A549 (cell line): ENCODE measurements around the gene UMOD. TPM values are rescaled to one million over a fixed set of nuclear protein-coding genes. Genes with fewer than 3 reads are reported as not detected.

Experiments
- ATAC-seq, 2 experiments: fragments of 200-7000 bp in 1 of 2; fragments of >200 bp in 1 of 2; cut with Nextera tagmentation in 1 of 2; cut with Tn5 transposase in 1 of 2; 3 replicates each; pipeline versions ENCODE4 v1.8.0 to v1.9.1; 2018 to 2020; ENCODE audit warnings: mild to moderate bottlenecking in 1 of 2, moderate library complexity in 1 of 2
- CTCF ChIA-PET: fragments of 300-600 bp; sonication (Branson Sonifier 250); formaldehyde crosslinking; extraction: SDS; loops from one replicate; lab custom pipeline; 2021; ENCODE audit warnings: antibody characterized with exemption, inconsistent platforms; lab: Yijun Ruan, JAX
- POLR2A ChIA-PET: fragments of 350-600 bp; formaldehyde crosslinking; extraction: SDS; loops from one replicate; lab custom pipeline; 2021; ENCODE audit warnings: antibody characterized with exemption, inconsistent platforms; lab: Yijun Ruan, JAX
- DNase-seq, 2 experiments: peaks; one replicate each; pipeline versions ENCODE4 v3.0.0 to v3.0.0-alpha.2; 2011 to 2016; ENCODE audit warnings: low read depth in 1 of 2, low spot score in 1 of 2
- FAIRE-seq: peaks from 2 replicates; lab custom pipeline; 2011; peaks lifted over from hg19 to GRCh38; lab: Jason Lieb, UNC
- H3K27ac ChIP-seq, 2 experiments: fragments of >200 bp; sonication (Bioruptor Twin); formaldehyde crosslinking; 3 replicates each; pipeline ENCODE4 v1.5.1; 2016 to 2017
- H3K4me1 ChIP-seq: fragments of >200 bp; sonication (Bioruptor Twin); formaldehyde crosslinking; 3 replicates; pipeline ENCODE4 v1.6.1; 2016
- H3K4me2 ChIP-seq: fragments of >200 bp; sonication (Bioruptor Twin); formaldehyde crosslinking; 3 replicates; pipeline ENCODE4 v1.6.1; 2016
- H3K4me3 ChIP-seq: fragments of >200 bp; sonication (Bioruptor Twin); formaldehyde crosslinking; 3 replicates; pipeline ENCODE4 v1.5.1; 2016
- H3K9me3 ChIP-seq: fragments of >200 bp; sonication (Bioruptor Twin); formaldehyde crosslinking; 3 replicates; pipeline ENCODE4 v1.6.1; 2016
- ATOH8 ChIP-seq: fragments of 250-450 bp; sonication (Bioruptor Pico); IDR thresholded peaks from 2 replicates; pipeline ENCODE4 v1.5.0; 2020; ENCODE audit warnings: low read depth, mild to moderate bottlenecking, moderate library complexity
- BHLHE40 ChIP-seq: IDR thresholded peaks from 2 replicates; pipeline ENCODE4 v1.6.1; 2012; ENCODE audit warnings: low read depth, low read length, inconsistent platforms
- CTCF ChIP-seq: fragments of >200 bp; sonication (Bioruptor Twin); formaldehyde crosslinking; IDR thresholded peaks from 3 replicates; pipeline ENCODE4 v1.5.1; 2016
- EHF ChIP-seq: fragments of 250-450 bp; sonication (Bioruptor Pico); IDR thresholded peaks from 2 replicates; pipeline ENCODE4 v1.5.0; 2020; ENCODE audit warnings: mild to moderate bottlenecking
- EP300 ChIP-seq, 2 experiments: fragments of >200 bp; sonication (Bioruptor Twin); formaldehyde crosslinking; IDR thresholded peaks; 2 replicates in 1 of 2; 3 replicates in 1 of 2; pipeline ENCODE4 v1.6.1; 2016 to 2017
- FOSL2 ChIP-seq, 2 experiments: fragments of 450-650 bp in 1 of 2; fragments of >200 bp in 1 of 2; sonication (Bioruptor Twin) in 1 of 2; formaldehyde crosslinking; IDR thresholded peaks; 2 replicates each; pipeline versions ENCODE4 v1.5.0 to v1.6.1; 2016 to 2020; ENCODE audit warnings: mild to moderate bottlenecking in 1 of 2, moderate library complexity in 1 of 2
- FOXS1 ChIP-seq: fragments of 250-450 bp; sonication (Bioruptor Pico); IDR thresholded peaks from 2 replicates; pipeline ENCODE4 v1.5.0; 2020; ENCODE audit warnings: mild to moderate bottlenecking, moderate library complexity
- HEYL ChIP-seq: fragments of 250-450 bp; sonication (Bioruptor Pico); IDR thresholded peaks from 2 replicates; pipeline ENCODE4 v1.8.0; 2021; ENCODE audit warnings: mild to moderate bottlenecking, moderate library complexity
- HOXB5 ChIP-seq: fragments of 250-450 bp; sonication (Bioruptor Pico); IDR thresholded peaks from 2 replicates; pipeline ENCODE4 v1.5.0; 2020; ENCODE audit warnings: mild to moderate bottlenecking, moderate library complexity
- JUN ChIP-seq, 2 experiments: fragments of >200 bp; sonication (Bioruptor Twin); formaldehyde crosslinking; IDR thresholded peaks; 2 replicates in 1 of 2; 3 replicates in 1 of 2; pipeline ENCODE4 v1.6.1; 2016 to 2017
- NFE2L2 ChIP-seq: fragments of 150-350 bp; conservative IDR thresholded peaks from 2 replicates; pipeline ENCODE4 v1.6.1; 2014; ENCODE audit warnings: low read length
- NPAS2 ChIP-seq: fragments of 250-450 bp; sonication (Bioruptor Pico); IDR thresholded peaks from 2 replicates; pipeline ENCODE4 v1.8.0; 2022; ENCODE audit warnings: mild to moderate bottlenecking, moderate library complexity, borderline replicate concordance
- POLR2AphosphoS2 ChIP-seq: conservative IDR thresholded peaks from 2 replicates; pipeline ENCODE4 v1.6.1; 2012; ENCODE audit warnings: low read length, improper control_type of control experiment, inconsistent platforms
- RARB ChIP-seq: fragments of 250-450 bp; sonication (Bioruptor Pico); IDR thresholded peaks from 2 replicates; pipeline ENCODE4 v1.8.0; 2021; ENCODE audit warnings: mild to moderate bottlenecking, moderate library complexity
- RFX5 ChIP-seq: fragments of 450-650 bp; IDR thresholded peaks from 2 replicates; pipeline ENCODE4 v1.7.1; 2014; ENCODE audit warnings: antibody characterized with exemption, mild to moderate bottlenecking, moderate library complexity
- RNF2 ChIP-seq: fragments of 200-600 bp; sonication (generic); IDR thresholded peaks from 2 replicates; pipeline ENCODE4 v1.6.1; 2016; ENCODE audit warnings: low read depth, mild to moderate bottlenecking, antibody characterized with exemption, moderate library complexity, borderline replicate concordance
- SMC3 ChIP-seq: fragments of >200 bp; sonication (Bioruptor Twin); formaldehyde crosslinking; IDR thresholded peaks from 3 replicates; pipeline ENCODE4 v1.6.1; 2018; ENCODE audit warnings: inconsistent platforms
- ZC3H11A ChIP-seq: fragments of 450-650 bp; IDR thresholded peaks from 2 replicates; pipeline ENCODE4 v1.6.1; 2014; ENCODE audit warnings: antibody characterized with exemption, mild to moderate bottlenecking
- ZNF302 ChIP-seq: fragments of 250-450 bp; sonication (Bioruptor Pico); IDR thresholded peaks from 2 replicates; pipeline ENCODE4 v1.9.0; 2021; ENCODE audit warnings: inconsistent platforms, mild to moderate bottlenecking, moderate library complexity
- ZSCAN20 ChIP-seq: fragments of 250-450 bp; sonication (Bioruptor Pico); IDR thresholded peaks from 2 replicates; pipeline ENCODE4 v1.8.0; 2022; ENCODE audit warnings: mild to moderate bottlenecking, moderate library complexity
- WGBS: methylation state at CpG from one replicate; pipeline ENCODE4 v1.1.6; 2017; ENCODE audit errors: missing lambda C conversion rate; 5-methylcytosine and 5-hydroxymethylcytosine counted together
- polyA minus RNA-seq: library from RNA; depleted of rRNA, polyadenylated mRNA; stranded (reverse); fragments of >200 nt; gene quantifications from 2 replicates; pipeline ENCODE4 v1.2.3, GENCODE V29; 2011; rRNA and poly(A)+ RNA removed
- polyA plus RNA-seq, 4 experiments: library from polyadenylated mRNA; depleted of rRNA in 3 of 4; stranded (reverse); fragments of >200 nt; fragmentation: RNase III in 1 of 4; extraction: RNeasy Plus Mini Kit Qiagen cat#74134 plus additional on column Dnase treatment in 1 of 4; gene quantifications; 2 replicates in 3 of 4; 3 replicates in 1 of 4; pipeline ENCODE4 v1.2.3, GENCODE V29; 2011 to 2017
- TF ChIP-seq, protein P1 (sequence below): fragments of 150-350 bp; IDR thresholded peaks from 2 replicates; pipeline ENCODE4 v1.6.1; 2014; ENCODE audit warnings: low read depth, mild to moderate bottlenecking, low read length
- TF ChIP-seq, protein P2 (sequence below): IDR thresholded peaks from 2 replicates; pipeline ENCODE4 v1.6.1; 2012; ENCODE audit warnings: low read depth, borderline replicate concordance
- TF ChIP-seq, protein P3 (sequence below): fragments of >200 bp; sonication (Bioruptor Twin); formaldehyde crosslinking; IDR thresholded peaks from 2 replicates; pipeline ENCODE4 v1.6.1; 2016

UMOD gene
- polyA plus RNA-seq (2011; rRNA removed): not detected in 2 replicates
- not detected in 2 replicates for polyA plus RNA-seq (2012; cell fraction: cytosol; rRNA removed)
- not detected in 2 replicates for polyA plus RNA-seq (2012; cell fraction: nucleus; rRNA removed)
- polyA plus RNA-seq (2017; fragmentation: RNase III; extraction: RNeasy Plus Mini Kit Qiagen cat#74134 plus additional on column Dnase treatment): not detected in 3 replicates
- not detected in 2 replicates for polyA minus RNA-seq

GRCh38 chr16:20352615-20353014 is at the start of gene UMOD:
UMOD (minus strand) TSS chr16:20352715; CDS start chr16:20350737, 1,978 bp downstream.
- Histone ChIP-seq H3K4me1 (no peaks in the 10 kb centered on the region), H3K4me3 (no peak within 1 kb of the TSS), H3K4me2 (no peak within 1 kb of the TSS), H3K9me3 (no peaks in the 10 kb centered on the region), H3K27ac (no peak within 1 kb of the TSS)
- ATAC-seq: no peak
- CTCF ChIA-PET: interaction anchor here (1.4 kb wide), 1 partner anchor 52 kb away, joined by 4 read pairs; no protein-coding TSS in a partner anchor
- POLR2A ChIA-PET: no interaction called here
- WGBS: 6% methylated on average over 2 of the region's 2 CpGs
- DNase-seq: no peak
- FAIRE-seq: no peak
- TF ChIP-seq RNF2: no peak
- TF ChIP-seq NPAS2: no peak
- TF ChIP-seq NFE2L2: no peak
- no peak for TF ChIP-seq POLR2AphosphoS2
- no peak for TF ChIP-seq EP300 (IDR thresholded peaks at IDR 0.05)
- no peak for TF ChIP-seq HOXB5
- no peak for TF ChIP-seq SMC3
- no peak for TF ChIP-seq ZSCAN20 (CRISPR knock-in tag)
- TF ChIP-seq, protein P1, sequence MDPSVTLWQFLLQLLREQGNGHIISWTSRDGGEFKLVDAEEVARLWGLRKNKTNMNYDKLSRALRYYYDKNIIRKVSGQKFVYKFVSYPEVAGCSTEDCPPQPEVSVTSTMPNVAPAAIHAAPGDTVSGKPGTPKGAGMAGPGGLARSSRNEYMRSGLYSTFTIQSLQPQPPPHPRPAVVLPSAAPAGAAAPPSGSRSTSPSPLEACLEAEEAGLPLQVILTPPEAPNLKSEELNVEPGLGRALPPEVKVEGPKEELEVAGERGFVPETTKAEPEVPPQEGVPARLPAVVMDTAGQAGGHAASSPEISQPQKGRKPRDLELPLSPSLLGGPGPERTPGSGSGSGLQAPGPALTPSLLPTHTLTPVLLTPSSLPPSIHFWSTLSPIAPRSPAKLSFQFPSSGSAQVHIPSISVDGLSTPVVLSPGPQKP: no peak

GRCh38 chr16:20401475-20402016 is 49.0 kb upstream of the UMOD start:
- FAIRE-seq: no peak

DNA sequence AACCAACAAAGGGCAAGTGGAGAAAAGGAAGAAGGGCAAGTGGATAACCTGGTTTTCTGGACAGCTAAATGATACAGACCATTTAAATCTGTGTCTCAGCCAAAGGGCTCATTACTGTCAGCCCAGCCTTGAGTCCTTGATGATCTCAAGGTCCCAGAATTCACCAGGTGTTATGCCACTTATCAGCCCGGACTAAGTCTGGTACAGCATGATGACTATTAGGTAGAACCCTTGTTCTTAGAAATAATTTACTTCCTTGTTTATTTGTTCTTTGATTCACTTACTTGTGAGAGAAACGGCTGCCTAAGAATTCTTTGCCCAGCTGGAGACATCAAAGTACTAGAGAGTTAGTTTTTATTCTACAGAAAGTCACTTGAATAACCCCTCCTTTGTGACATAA is 48.6 kb upstream of the UMOD start:
- no peaks in the 10 kb centered on the region for H3K4me1 ChIP-seq
- CTCF ChIA-PET: interaction anchor here (0.5 to 2.3 kb wide), 4 partner anchors 16 to 515 kb away, joined by 3 to 15 read pairs (median 6); no protein-coding TSS in a partner anchor
- no peaks in the 10 kb centered on the region for H3K9me3 ChIP-seq
- 5% methylated on average over 2 of the region's 2 CpGs for WGBS
- ATAC-seq: no peak
- no peak for FAIRE-seq
- H3K4me2 ChIP-seq: no peak overlapping the region
- H3K27ac ChIP-seq: no peak overlapping the region
- POLR2A ChIA-PET: no interaction called here
- DNase-seq: no peak
- H3K4me3 ChIP-seq: no peak overlapping the region
- TF ChIP-seq RFX5 (no peak), BHLHE40 (no peak), HEYL (CRISPR knock-in tag) (no peak), FOSL2 (IDR thresholded peaks at IDR 0.05) (no peak), FOSL2 (CRISPR knock-in tag; IDR thresholded peaks at IDR 0.05) (no peak), EHF (no peak), ZSCAN20 (CRISPR knock-in tag) (no peak), RARB (no peak), ZNF302 (CRISPR knock-in tag) (no peak), ATOH8 (CRISPR knock-in tag) (no peak)
- TF ChIP-seq, protein P2, sequence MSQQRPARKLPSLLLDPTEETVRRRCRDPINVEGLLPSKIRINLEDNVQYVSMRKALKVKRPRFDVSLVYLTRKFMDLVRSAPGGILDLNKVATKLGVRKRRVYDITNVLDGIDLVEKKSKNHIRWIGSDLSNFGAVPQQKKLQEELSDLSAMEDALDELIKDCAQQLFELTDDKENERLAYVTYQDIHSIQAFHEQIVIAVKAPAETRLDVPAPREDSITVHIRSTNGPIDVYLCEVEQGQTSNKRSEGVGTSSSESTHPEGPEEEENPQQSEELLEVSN: no peak
- TF ChIP-seq, protein P3, sequence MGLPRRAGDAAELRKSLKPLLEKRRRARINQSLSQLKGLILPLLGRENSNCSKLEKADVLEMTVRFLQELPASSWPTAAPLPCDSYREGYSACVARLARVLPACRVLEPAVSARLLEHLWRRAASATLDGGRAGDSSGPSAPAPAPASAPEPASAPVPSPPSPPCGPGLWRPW: no peak

More at GRCh38 chr16:20401475-20402016, 49.0 kb upstream of the UMOD start:
- no peak overlapping the region for H3K4me3 ChIP-seq
- POLR2A ChIA-PET: no interaction called here
- TF ChIP-seq ZSCAN20 (CRISPR knock-in tag): no peak
- no peak for TF ChIP-seq NPAS2
- TF ChIP-seq BHLHE40: no peak
- no peak for TF ChIP-seq SMC3
- no peak for TF ChIP-seq JUN (IDR thresholded peaks at IDR 0.05)
- TF ChIP-seq ZC3H11A: no peak
- TF ChIP-seq CTCF: no peak
- TF ChIP-seq HOXB5: no peak
- no peak for TF ChIP-seq FOXS1 (CRISPR knock-in tag)
- TF ChIP-seq ZNF302 (CRISPR knock-in tag): no peak
- no peak for TF ChIP-seq EHF
- TF ChIP-seq, protein P2: no peak
- 44% methylated on average over 6 of the region's 8 CpGs for WGBS
- H3K27ac ChIP-seq: no peak overlapping the region
- DNase-seq (no peak), ATAC-seq (0 out of 6 replicates have a peak, but pooled peaks of 1 of the 2 experiments have one; percentile 30)
- no peaks in the 10 kb centered on the region for H3K9me3 ChIP-seq
- CTCF ChIA-PET: interaction anchor here (0.5 to 2.3 kb wide), 5 partner anchors 17 to 515 kb away, joined by 3 to 15 read pairs (median 7); no protein-coding TSS in a partner anchor
- no peak overlapping the region for H3K4me2 ChIP-seq
- H3K4me1 ChIP-seq: no peaks in the 10 kb centered on the region
